Measurements from ENCODE around the gene EXOC2.

DNA sequence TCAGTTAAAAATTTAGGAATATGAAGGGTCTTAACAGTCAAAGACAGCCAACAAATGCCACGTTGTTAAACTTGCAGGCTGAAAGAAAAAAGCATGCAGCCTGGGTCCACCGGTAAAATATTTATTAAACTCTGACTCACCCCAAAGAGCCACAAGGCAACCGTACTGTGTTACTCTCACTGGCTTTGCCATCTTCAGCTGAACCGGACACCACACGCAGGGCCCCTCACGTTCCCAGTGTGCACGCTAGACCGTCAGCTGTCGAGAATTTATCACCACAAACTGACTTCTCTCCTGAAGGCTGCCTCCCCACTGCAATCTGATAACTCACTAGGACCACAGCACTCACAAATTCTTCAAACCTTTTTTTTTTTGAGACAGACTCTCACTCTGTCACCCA is 66.7 kb downstream of the EXOC2 start:
- no peak for TF ChIP-seq POLR2AphosphoS5 (IDR thresholded peaks at IDR 0.05; ENCODE audit: borderline replicate concordance, low read depth, low read length)
- no peak for TF ChIP-seq EZH2 (IDR thresholded peaks at IDR 0.05)
- TF ChIP-seq FOXP2 (optimal IDR thresholded peaks at IDR 0.05; ENCODE audit: control extremely low read depth, extremely low read length, insufficient read depth) = no peak

All from SK-N-MC (cell line).